Stimulated activated CD4-positive, alpha-beta T cell treated with anti-CD3 and anti-CD28 coated beads, Interleukin-2, amount 100 ng/mL, for 24 hours (primary cell): ENCODE results near the gene APLNR.

Experiments used
- DNase-seq, 2 donors: peaks; one replicate each; pipeline ENCODE4 v3.0.0-alpha.2; 2020

APLNR gene

GRCh38 chr11:57251037-57251436, 14.0 kb upstream of the APLNR start:
- no peak for DNase-seq

- peak; percentile 53 to 71 for DNase-seq
These were observed 12.6 kb upstream of the APLNR start for GRCh38 chr11:57249384-57250319.

- peak in 1 of 2 donors; percentile 42 for DNase-seq
These were observed 11.8 kb upstream of the APLNR start for GRCh38 chr11:57248780-57249383.

DNA sequence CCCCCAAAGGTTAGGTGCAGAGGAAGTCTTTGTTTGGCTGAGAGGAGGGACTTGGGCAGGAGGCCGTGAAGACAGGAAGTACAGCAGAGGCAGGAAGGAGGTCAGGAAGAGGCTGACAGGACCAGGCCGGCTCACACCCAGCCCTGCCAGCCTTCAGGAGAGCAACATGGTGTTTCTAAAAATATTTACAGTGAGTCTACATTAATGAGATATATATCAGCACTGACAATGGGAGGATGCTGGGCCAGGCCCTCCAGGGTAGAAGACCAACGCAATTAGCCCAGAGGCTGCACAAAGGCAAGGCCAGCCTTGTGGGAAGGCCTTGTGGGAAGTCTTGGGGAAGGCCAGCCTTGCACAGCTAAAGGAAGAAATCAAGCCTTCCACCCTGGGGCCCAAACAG, 7.9 kb upstream of the APLNR start:
- no peak for DNase-seq

GRCh38 chr11:57241353-57241972, 4.4 kb upstream of the APLNR start:
- no peak for DNase-seq

DNA sequence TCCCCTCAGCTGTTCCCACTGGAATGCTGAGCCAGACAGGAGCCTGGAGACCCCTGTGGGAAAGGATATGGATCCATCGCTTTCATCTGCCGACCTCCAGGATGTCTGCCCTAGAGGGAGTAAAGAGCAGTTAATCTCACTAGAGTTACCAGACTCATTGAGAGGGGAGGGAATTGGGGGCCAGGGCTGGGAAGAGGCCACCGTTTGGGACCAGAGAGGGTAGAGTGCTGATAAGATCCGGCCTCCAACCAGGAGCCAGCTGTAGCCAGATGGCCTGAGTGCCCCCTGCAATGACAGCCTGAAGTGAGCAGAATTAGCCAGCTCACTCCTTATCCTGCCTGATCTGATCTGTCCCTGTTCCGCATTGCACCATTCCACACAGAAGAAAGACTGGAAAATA, 3.7 kb upstream of the APLNR start:
- DNase-seq, result no peak

GRCh38 chr11:57240007-57240406, 3.0 kb upstream of the APLNR start:
- no peak for DNase-seq

DNA sequence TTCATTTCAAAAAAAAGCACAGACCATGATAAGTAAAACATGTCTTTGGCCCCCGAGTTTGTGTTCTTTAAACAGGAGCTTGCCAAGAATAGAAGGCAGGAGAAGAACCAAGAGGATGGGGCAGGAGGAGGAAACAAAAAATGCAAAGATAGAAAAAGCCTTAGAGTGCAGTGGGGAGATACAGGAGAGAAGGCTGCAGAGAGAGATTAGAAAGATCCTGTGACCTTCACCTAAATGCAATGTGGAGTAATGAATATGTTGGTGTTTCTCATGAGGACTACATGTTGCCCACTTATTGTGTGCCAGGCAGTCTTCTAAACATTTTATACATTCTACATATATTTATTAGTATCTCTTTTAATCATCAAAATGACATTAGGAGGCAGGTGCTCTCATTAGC, 2.3 kb upstream of the APLNR start:
- DNase-seq, result no peak

- no peak for DNase-seq
These were observed 1.0 kb downstream of the APLNR start for GRCh38 chr11:57235761-57236703.

DNA sequence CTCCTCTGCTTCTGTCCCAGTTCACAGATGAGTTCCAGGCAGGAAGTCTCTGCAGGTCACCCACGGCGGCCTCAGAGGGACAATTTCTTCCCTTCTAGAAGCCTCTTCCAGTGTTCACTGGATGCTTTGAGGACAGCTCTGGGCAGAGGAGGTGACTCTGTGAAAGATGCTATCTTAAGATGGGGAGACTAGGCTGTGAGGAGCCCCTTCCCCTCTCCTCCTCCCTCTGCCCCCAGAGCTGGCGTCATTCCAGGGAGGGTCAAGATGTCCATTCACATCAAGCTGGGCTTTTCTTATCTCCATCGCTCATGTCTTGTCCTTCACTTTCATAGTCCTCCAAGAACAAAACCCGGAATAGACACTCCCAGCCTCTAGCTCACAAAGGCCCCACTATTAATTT, 3.3 kb downstream of the APLNR start:
- no peak for DNase-seq

- DNase-seq, result no peak
These were observed 5.4 kb downstream of the APLNR start for GRCh38 chr11:57231539-57232253.

DNA sequence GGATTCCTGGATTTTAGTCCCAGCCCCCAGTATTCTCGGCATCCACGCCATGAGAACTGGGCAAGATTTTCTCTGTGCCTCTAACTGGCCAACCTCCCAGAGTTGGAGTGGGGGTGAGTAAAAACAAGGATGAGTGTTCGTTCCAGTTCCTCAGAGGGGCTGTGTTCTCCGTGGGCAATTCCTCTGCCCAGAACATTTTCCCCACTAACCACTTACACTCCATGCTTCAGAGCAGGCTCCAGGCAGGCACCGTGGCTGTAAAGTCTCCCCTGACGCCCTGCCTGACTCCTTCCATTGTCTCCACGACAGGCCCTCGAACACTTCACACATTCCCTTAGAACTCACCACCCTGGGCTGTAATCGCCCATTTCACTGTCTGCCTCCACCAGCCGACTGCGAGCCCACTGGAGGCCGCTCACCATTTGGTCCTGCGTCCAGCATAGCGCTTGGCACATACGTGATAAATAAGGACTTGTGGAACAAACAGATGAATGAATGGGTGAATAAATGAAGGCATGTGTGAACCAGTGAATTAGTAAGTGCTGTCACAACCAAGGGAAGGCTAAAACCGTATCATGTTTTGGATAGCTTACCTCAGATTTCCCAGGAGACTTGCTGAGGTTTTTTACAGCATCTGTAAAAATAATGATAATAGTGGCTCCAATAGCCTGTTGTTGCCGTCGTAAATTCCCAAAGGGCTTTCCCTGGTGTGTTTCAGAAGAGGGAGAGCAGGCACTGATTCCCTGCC, 6.1 kb downstream of the APLNR start:
- DNase-seq, result no peak

GRCh38 chr11:57230316-57230715, 6.7 kb downstream of the APLNR start:
- no peak for DNase-seq

GRCh38 chr11:57228600-57228999, 8.4 kb downstream of the APLNR start:
- DNase-seq, result no peak

DNA sequence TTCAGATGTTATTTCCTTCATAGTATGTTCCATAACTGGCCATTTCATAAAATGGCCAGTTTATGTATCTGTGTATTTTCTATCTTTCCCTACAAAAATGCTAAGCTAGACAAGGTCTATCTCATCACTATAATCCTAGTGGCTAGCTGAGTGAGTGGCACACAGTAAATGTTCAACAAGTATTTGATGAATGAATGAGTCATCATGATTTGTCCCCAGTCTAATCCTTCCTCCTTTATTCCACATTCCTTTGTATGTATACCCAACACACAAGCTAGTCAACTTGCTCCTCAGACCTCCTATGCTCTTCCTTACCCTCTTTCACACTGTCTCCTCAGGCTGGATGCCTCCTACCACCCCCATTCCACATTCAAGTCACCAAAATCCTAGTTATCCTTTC, 12.5 kb downstream of the APLNR start:
- DNase-seq, result no peak

DNA sequence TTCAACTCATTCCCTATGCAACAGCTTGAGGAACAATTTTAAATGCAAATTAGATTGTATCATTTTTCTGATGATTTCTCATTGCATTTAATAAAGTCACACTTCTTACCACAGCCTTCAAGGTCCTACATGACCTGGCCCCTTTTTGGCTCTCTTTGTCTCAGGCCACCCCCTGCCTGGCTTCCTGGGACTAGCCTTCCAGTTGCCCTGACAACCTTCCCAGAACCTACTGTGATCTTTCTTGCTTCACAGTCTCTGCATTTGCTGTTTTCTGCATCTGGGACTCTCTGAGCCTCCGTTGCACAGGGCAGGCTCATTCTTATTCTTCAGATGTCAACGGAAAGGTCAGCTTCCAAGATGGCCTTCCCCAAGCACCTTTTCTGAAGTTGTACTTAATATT, 12.9 kb downstream of the APLNR start:
- DNase-seq, result no peak

GRCh38 chr11:57223601-57224000, 13.4 kb downstream of the APLNR start:
- DNase-seq, result no peak

DNA sequence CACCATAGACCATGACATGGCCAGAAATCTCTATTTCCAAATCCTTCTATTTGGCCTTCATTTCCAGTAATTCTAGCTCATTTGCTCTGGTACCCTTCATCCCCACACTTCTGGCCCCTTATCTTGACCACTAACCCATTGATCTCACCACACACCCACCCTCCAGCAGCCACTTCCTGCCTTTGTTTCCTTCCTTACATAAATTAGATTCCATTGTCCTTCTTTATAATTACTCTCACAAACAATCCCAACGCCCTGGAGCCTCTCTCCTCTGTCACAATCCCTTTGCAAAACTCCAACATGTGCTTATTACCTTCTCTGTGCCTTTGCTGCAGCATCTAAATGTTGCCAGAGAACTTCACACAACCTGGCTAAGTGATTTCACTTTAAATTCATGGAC, 14.8 kb downstream of the APLNR start:
- no peak for DNase-seq

- DNase-seq, result no peak
These were observed 17.9 kb downstream of the APLNR start for GRCh38 chr11:57219021-57219627.

GRCh38 chr11:57217053-57217452, 20.0 kb downstream of the APLNR start:
- no peak for DNase-seq

GRCh38 chr11:57216463-57216862, 20.6 kb downstream of the APLNR start:
- DNase-seq, result no peak
